ENCODE measurements around the gene LIPM.

LIPM gene

GRCh38 chr10:88805361-88805760 is 2.8 kb downstream of the LIPM start:
- no peak for DNase-seq (ENCODE audit: low read depth in 1 of 2, low spot score in 1 of 2)
- Histone ChIP-seq H3K4me3 (replicated peaks; ENCODE audit: insufficient read depth, low read length) (no peak overlapping the region), H3K27me3 (ENCODE audit: insufficient read depth, poor library complexity, severe bottlenecking) (peaks cover 6% of the 10 kb centered on the region), H3K27ac (replicated peaks) (no peak overlapping the region)
- no peak for TF ChIP-seq GABPA (IDR thresholded peaks at IDR 0.05; ENCODE audit: low read depth)
- no peak for TF ChIP-seq REST (IDR thresholded peaks at IDR 0.05; ENCODE audit: insufficient replicate concordance, low read depth)
- no peak for TF ChIP-seq POLR2AphosphoS5 (IDR thresholded peaks at IDR 0.05; ENCODE audit: low read depth)
- no peak for TF ChIP-seq SPI1 (IDR thresholded peaks at IDR 0.05; ENCODE audit: borderline replicate concordance, low read depth)
- no peak for TF ChIP-seq CTCF (IDR thresholded peaks at IDR 0.05; ENCODE audit: insufficient read depth, low read length)

- DNase-seq (ENCODE audit: low read depth in 1 of 2, low spot score in 1 of 2) = no peak
- peaks cover 6% of the 10 kb centered on the region for H3K27me3 ChIP-seq (ENCODE audit: insufficient read depth, poor library complexity, severe bottlenecking)
- no peak overlapping the region for H3K4me3 ChIP-seq (replicated peaks; ENCODE audit: insufficient read depth, low read length)
- no peak overlapping the region for H3K27ac ChIP-seq (replicated peaks)
- TF ChIP-seq SPI1 (IDR thresholded peaks at IDR 0.05; ENCODE audit: borderline replicate concordance, low read depth) (no peak), REST (IDR thresholded peaks at IDR 0.05; ENCODE audit: insufficient replicate concordance, low read depth) (no peak), CTCF (IDR thresholded peaks at IDR 0.05; ENCODE audit: insufficient read depth, low read length) (no peak), POLR2AphosphoS5 (IDR thresholded peaks at IDR 0.05; ENCODE audit: low read depth) (no peak), GABPA (IDR thresholded peaks at IDR 0.05; ENCODE audit: low read depth) (no peak)
These were observed 3.4 kb downstream of the LIPM start for GRCh38 chr10:88805924-88806323.

GRCh38 chr10:88809621-88810020 is 7.1 kb downstream of the LIPM start:
- H3K27ac ChIP-seq (replicated peaks) = no peak overlapping the region
- TF ChIP-seq GABPA (IDR thresholded peaks at IDR 0.05; ENCODE audit: low read depth) = no peak
- no peak for TF ChIP-seq REST (IDR thresholded peaks at IDR 0.05; ENCODE audit: insufficient replicate concordance, low read depth)
- no peak for TF ChIP-seq POLR2AphosphoS5 (IDR thresholded peaks at IDR 0.05; ENCODE audit: low read depth)
- no peak for TF ChIP-seq SPI1 (IDR thresholded peaks at IDR 0.05; ENCODE audit: borderline replicate concordance, low read depth)
- no peak for TF ChIP-seq CTCF (IDR thresholded peaks at IDR 0.05; ENCODE audit: insufficient read depth, low read length)
- DNase-seq (ENCODE audit: low read depth in 1 of 2, low spot score in 1 of 2) = no peak
- H3K27me3 ChIP-seq (ENCODE audit: insufficient read depth, poor library complexity, severe bottlenecking) = peaks cover 6% of the 10 kb centered on the region
- H3K4me3 ChIP-seq (replicated peaks; ENCODE audit: insufficient read depth, low read length) = no peak overlapping the region
